Measurements from ENCODE around the gene CRIP1.

Gene CRIP1

GRCh38 chr14:105495101-105495989, 8.7 kb downstream of the CRIP1 start:
- DNase-seq, result no peak

GRCh38 chr14:105495990-105496830, 9.5 kb downstream of the CRIP1 start:
- no peak for DNase-seq

- DNase-seq, result peak; percentile 1
Measured at GRCh38 chr14:105496831-105497591, 10.3 kb downstream of the CRIP1 start.

GRCh38 chr14:105497671-105498429, 11.2 kb downstream of the CRIP1 start:
- peak; percentile 6 for DNase-seq

- no peak for DNase-seq
Measured at GRCh38 chr14:105498430-105499255, 12.0 kb downstream of the CRIP1 start.

GRCh38 chr14:105499256-105500035, 12.8 kb downstream of the CRIP1 start:
- peak; percentile 12 for DNase-seq

GRCh38 chr14:105500036-105500725, 13.5 kb downstream of the CRIP1 start:
- DNase-seq, result peak; percentile 5

GRCh38 chr14:105500726-105501101, 14.0 kb downstream of the CRIP1 start:
- DNase-seq, result no peak

- no peak for DNase-seq
Measured at GRCh38 chr14:105501504-105502291, 15.0 kb downstream of the CRIP1 start.

GRCh38 chr14:105502446-105503295, 16.0 kb downstream of the CRIP1 start:
- DNase-seq, result no peak

GRCh38 chr14:105503296-105503640, 16.6 kb downstream of the CRIP1 start:
- DNase-seq, result no peak

GRCh38 chr14:105503935-105504692, 17.4 kb downstream of the CRIP1 start:
- DNase-seq, result no peak

GRCh38 chr14:105505101-105505500, 18.4 kb downstream of the CRIP1 start:
- DNase-seq, result no peak

- no peak for DNase-seq
Measured at GRCh38 chr14:105507247-105507646, 20.6 kb downstream of the CRIP1 start.

GRCh38 chr14:105508069-105508468, 21.4 kb downstream of the CRIP1 start:
- DNase-seq, result no peak

GRCh38 chr14:105508601-105509000, 21.9 kb downstream of the CRIP1 start:
- DNase-seq, result no peak

GRCh38 chr14:105517096-105517495, 30.4 kb downstream of the CRIP1 start:
- no peak for DNase-seq

Measured in activated CD4-positive, alpha-beta T cell treated with anti-CD3 and anti-CD28 coated beads, Interleukin-2, amount 50 U/mL, for 1 hour (primary cell).